HG03095 (cell line): Measurements from ENCODE around the gene SLC35G4.
"Not testable (repeated sequence)": the region's sequence is repeated elsewhere in the genome, so short reads cannot be mapped to it uniquely, and the experiment has no call there.

ENCODE experiments used
- ATAC-seq: cut with Tn5 transposase; IDR thresholded peaks from one replicate; pipeline ENCODE4 v1.9.1; 2021; ENCODE audit warnings: moderate library complexity; ENCODE audit not compliant: unreplicated experiment

Gene SLC35G4

DNA sequence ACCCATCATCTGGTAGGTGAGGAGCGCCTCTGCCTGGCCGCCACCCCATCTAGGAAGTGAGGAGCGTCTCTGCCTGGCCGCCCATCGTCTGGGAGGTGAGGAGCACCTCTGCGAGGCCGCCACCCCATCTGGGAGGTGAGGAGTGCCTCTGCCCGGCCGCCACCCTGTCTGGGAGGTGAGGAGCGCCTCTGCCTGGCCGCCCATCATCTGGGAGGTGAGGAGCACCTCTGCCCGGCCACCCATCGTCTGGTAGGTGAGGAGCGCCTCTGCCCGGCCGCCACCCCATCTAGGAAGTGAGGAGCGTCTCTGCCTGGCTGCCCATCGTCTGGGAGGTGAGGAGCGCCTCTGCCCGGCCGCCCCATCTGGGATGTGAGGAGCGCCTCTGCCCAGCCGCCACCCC is 4.2 kb downstream of the SLC35G4 start:
- ATAC-seq: not testable (repeated sequence)

DNA sequence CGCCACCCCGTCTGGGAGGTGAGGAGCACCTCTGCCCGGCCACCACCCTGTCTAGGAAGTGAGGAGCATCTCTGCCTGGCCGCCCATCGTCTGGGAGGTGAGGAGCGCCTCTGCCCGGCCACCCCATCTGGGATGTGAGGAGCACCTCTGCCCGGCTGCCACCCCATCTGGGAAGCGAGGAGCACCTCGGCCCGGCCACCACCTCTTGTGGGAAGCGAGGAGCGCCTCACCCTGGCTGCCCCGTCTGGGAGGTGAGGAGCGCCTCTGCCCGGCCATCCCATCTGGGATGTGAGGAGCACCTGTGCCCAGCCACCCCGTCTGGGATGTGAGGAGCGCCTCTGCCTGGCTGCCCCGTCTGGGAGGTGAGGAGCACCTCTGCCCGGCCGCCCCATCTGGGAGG is 4.6 kb downstream of the SLC35G4 start:
- ATAC-seq: not testable (repeated sequence)

DNA sequence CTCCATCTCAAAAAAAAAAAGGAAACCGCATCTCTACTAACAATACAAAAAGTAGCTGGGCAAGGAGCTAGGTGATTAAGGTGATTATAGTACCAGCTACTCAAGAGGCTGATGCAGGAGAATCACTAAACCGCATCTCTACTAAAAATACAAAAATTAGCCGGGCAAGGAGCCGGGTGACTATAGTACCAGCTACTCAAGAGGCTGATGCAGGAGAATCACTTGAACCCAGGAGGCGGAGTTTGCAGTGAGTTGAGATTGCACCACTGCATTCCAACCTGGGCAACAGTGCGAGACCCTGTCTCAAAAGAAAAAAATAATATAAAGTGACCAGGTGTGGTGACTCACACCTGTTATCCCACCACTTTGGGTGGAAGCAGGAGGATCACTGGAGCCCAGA is 5.6 kb downstream of the SLC35G4 start:
- not testable (repeated sequence) for ATAC-seq

DNA sequence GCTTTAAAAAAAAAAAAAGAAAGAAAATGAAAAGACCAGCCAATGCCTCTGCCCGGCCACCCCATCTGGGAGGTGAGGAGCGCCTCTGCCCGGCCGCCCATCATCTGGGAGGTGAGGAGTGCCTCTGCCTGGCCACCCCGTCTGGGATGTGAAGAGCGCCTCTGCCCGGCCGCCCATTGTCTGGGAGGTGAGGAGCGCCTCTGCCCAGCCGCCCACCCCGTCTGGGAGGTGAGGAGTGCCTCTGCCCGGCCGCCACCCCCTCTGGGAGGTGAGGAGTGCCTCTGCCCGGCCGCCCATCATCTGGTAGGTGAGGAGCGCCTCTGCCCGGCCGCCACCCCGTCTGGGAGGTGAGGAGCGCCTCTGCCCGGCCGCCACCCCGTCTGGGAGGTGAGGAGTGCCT is 37.9 kb downstream of the SLC35G4 start:
- ATAC-seq: not testable (repeated sequence)

GRCh38 chr18:11647804-11648203 is 38.4 kb downstream of the SLC35G4 start:
- ATAC-seq: not testable (repeated sequence)

DNA sequence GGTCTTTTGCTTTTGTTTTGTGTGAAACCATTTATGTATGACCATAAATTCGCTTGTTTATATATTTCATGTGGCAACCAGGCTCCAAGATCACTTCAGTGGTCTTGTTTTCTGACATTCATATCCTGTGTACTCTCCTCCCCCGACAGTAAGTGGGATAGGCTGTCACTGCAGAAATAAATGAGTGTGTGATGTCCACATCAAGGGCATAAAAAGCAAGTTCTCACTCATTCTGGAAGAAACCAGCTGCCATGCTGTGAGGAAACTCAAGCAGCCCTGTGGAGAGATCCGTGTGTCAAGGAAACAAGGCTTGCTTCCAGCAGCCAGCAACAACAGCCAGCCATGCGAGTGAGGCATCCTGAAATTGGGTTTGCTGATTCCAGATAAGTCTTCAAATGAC is 40.4 kb downstream of the SLC35G4 start:
- no peak for ATAC-seq

GRCh38 chr18:11651899-11652298 is 42.5 kb downstream of the SLC35G4 start:
- ATAC-seq: no peak

DNA sequence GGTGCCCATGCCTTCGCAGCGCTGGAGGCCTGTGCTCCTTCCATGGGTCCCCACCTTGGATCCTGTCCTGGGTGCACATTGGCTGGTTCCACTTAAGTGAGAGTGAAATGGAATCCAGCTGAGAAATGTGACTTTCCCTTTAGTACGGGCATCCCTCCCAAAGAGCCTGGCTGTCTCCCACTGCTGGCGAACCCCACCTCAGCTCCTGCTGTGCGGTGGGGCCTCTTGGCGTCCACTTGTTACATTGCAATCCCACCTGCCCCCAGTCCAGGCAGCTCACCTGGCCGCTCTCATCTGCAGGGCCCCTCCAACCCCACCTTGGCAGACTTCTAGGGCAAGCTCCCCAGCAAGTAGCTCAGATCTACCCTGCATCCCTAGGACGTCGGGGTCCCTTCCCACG is 44.1 kb downstream of the SLC35G4 start:
- ATAC-seq: no peak

DNA sequence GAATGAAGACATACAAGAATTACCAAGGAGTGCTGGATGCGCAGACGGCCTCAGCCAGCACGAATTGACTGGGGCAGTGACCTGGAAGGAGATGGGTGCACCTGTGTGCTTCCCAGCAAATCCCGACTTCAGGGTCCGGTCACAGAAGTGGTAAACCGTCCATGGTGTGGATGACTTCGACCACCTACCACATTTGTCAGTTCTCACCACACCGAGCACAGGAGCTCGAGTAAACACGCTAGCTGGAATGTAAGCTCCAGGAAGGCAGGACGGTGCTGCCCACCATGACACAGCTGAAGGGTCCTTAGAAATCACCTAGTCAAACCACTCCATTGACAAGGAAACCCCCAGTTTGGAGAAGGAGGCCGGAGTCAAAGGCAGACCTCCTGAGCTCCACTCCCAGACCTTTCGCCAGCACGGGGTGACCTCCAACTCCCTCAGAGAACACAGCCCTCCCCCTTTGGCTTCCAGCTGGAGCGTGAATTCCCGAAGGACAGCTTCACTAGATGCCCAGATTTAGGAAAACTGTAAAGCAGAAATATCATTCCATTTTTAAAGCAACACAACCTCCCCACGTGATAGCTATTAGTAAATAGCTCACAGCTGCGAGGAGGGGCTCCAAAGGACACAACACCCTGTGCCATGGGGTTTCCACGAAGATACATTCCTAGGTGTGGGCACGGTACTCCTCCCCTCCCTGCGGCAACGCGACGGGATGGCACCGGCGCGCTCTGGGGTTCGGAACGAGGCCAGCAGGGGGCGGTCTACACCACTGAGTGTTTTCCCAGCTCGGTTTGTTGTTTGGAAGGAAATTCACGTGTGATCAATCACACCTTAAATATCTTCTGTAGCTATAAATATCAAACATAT is 45.6 kb downstream of the SLC35G4 start:
- ATAC-seq: no peak

- ATAC-seq: no peak
These were observed 46.2 kb downstream of the SLC35G4 start for GRCh38 chr18:11655606-11655932.

DNA sequence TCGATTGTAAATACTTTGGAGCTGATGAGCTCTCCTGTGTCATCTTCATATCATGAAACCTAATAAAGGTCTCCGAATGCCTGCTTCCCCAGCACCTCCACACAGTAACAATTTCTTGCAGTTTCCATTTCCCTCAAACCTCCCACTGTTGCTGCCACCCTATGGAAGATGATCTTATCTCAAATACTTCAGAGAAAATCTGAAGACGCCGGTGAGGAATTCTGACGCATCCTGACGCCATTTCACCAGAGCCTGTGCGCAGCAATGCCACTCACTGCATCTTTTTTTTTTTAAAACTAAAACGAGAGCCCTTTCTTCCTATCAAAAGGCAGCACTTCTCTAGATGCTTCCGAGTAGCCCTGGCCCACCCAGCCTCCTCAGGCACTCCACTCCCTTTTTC is 47.8 kb downstream of the SLC35G4 start:
- no peak for ATAC-seq

GRCh38 chr18:11657554-11657953 is 48.2 kb downstream of the SLC35G4 start:
- no peak for ATAC-seq

DNA sequence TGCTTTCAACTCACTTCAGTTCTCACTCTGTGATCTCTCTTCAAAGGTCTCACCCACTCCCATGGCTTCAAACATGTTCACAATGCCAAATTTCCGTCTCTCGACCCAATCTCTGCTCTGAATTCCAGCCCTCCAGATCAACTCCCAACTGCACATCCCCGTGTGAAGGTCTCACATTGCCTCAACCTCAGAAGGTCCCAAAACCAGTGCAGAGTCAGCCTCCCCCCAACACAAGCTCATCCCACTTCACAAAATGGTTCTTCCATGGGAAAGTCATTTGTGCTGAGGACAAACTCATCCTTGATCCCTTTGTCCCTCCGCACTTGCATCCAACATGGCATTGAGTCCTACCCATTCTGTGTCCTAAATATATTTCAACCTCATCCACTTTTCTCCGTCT is 48.6 kb downstream of the SLC35G4 start:
- no peak for ATAC-seq

DNA sequence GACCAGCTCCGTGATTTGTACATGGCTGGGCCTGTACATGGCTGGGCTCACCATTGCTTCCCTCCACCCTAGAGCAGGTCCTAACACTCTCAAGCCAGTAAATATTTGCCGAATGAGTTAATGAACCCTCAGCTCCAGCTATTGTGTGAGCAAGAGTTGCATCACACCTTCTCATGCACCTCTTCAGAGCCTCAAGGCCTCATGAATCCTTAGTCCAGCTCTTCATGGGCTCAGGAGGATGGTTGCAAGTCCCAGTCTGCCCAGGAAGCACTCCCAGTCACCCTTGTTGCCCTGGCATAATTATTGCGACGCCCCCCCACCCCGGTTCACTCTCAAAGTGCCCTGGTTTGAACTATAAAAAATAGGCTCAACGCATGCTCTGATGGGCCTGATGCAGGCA is 49.6 kb downstream of the SLC35G4 start:
- ATAC-seq: no peak
